GM23338 (cell line): ENCODE results near the gene TMEM50A. TPM values are rescaled to one million over a fixed set of nuclear protein-coding genes. Genes with fewer than 3 reads are reported as not detected.

Experiments used
- ATAC-seq: fragments of 200-7000 bp; cut with Tn5 transposase; 3 replicates; pipeline ENCODE4 v1.9.1; 2020
- DNase-seq: peaks from one replicate; pipeline ENCODE4 v3.0.0-alpha.2; 2015; ENCODE audit warnings: low spot score
- H2AFZ ChIP-seq: fragments of 200-600 bp; sonication (generic); 2 replicates; pipeline ENCODE4 v1.8.0; 2016; ENCODE audit warnings: antibody characterized with exemption, mild to moderate bottlenecking, moderate library complexity
- H3F3A ChIP-seq: fragments of 200-600 bp; sonication (generic); replicated peaks from 2 replicates; pipeline ENCODE4 v1.8.0; 2017; ENCODE audit warnings: antibody characterized with exemption, mixed run types, low read depth
- H3K27ac ChIP-seq: fragments of 200-600 bp; sonication (generic); 2 replicates; pipeline ENCODE4 v1.6.1; 2016; ENCODE audit warnings: low read depth
- H3K27me3 ChIP-seq: fragments of 200-600 bp; sonication (generic); 2 replicates; pipeline ENCODE4 v1.8.0; 2016; ENCODE audit warnings: mild to moderate bottlenecking, mixed run types, moderate library complexity; ENCODE audit not compliant: insufficient read depth
- H3K36me3 ChIP-seq: fragments of 200-600 bp; sonication (generic); 2 replicates; pipeline ENCODE4 v1.8.0; 2016; ENCODE audit warnings: mild to moderate bottlenecking; ENCODE audit not compliant: insufficient read depth
- H3K4me1 ChIP-seq: fragments of 200-600 bp; sonication (generic); 2 replicates; pipeline ENCODE4 v1.8.0; 2016; ENCODE audit warnings: mild to moderate bottlenecking, moderate library complexity; ENCODE audit not compliant: insufficient read depth
- H3K4me2 ChIP-seq: fragments of 200-600 bp; sonication (generic); 2 replicates; pipeline ENCODE4 v1.7.1; 2017; ENCODE audit warnings: mixed run types
- H3K4me3 ChIP-seq: fragments of 200-600 bp; sonication (generic); 2 replicates; pipeline ENCODE4 v1.6.1; 2016; ENCODE audit warnings: mixed run types
- H3K79me2 ChIP-seq: fragments of 200-600 bp; sonication (generic); replicated peaks from 2 replicates; pipeline ENCODE4 v1.8.0; 2017; ENCODE audit warnings: mild to moderate bottlenecking; ENCODE audit not compliant: insufficient read depth
- H3K9me2 ChIP-seq: fragments of 200-600 bp; sonication (generic); 2 replicates; pipeline ENCODE4 v1.8.0; 2017; ENCODE audit not compliant: insufficient read depth
- H4K20me1 ChIP-seq: fragments of 200-600 bp; sonication (generic); replicated peaks from 2 replicates; pipeline ENCODE4 v1.8.0; 2017; ENCODE audit warnings: mild to moderate bottlenecking; ENCODE audit not compliant: insufficient read depth
- H3K27ac Mint-ChIP-seq: 2 replicates; pipeline ENCODE4 v1.8.0; 2020; ENCODE audit warnings: inconsistent platforms, mild to moderate bottlenecking, moderate library complexity, mixed read lengths
- H3K27me3 Mint-ChIP-seq: 3 replicates; pipeline ENCODE4 v1.8.0; 2022; ENCODE audit warnings: low read depth, mild to moderate bottlenecking, moderate library complexity, mixed read lengths, inconsistent platforms; ENCODE audit not compliant: insufficient read depth, poor library complexity
- H3K36me3 Mint-ChIP-seq: 3 replicates; pipeline ENCODE4 v1.8.0; 2021; ENCODE audit warnings: low read depth, mild to moderate bottlenecking, inconsistent platforms, moderate library complexity, mixed read lengths
- H3K4me1 Mint-ChIP-seq: 3 replicates; pipeline ENCODE4 v1.8.0; 2020; ENCODE audit warnings: mild to moderate bottlenecking, inconsistent platforms, mixed read lengths
- H3K4me3 Mint-ChIP-seq: 3 replicates; pipeline ENCODE4 v1.8.0; 2021; ENCODE audit warnings: moderate library complexity, mild to moderate bottlenecking, inconsistent platforms, mixed read lengths
- H3K9me3 Mint-ChIP-seq: 3 replicates; pipeline ENCODE4 v1.8.0; 2020; ENCODE audit warnings: moderate library complexity, mild to moderate bottlenecking, inconsistent platforms, mixed read lengths
- CREB1 ChIP-seq: fragments of 250-450 bp; sonication (Bioruptor Pico); IDR thresholded peaks from 2 replicates; pipeline ENCODE4 v1.5.0; 2020; ENCODE audit warnings: low read depth, mild to moderate bottlenecking, moderate library complexity
- CTCF ChIP-seq, 2 experiments: fragments of 200-600 bp in 1 of 2; sonication (generic) in 1 of 2; conservative IDR thresholded peaks; 2 replicates each; pipeline versions ENCODE4 v1.5.1 to v1.6.1; 2016 to 2017; ENCODE audit warnings: antibody characterized with exemption in 2 of 2, low read depth in 2 of 2, mild to moderate bottlenecking in 2 of 2, moderate library complexity in 1 of 2
- ETS1 ChIP-seq: IDR thresholded peaks from 2 replicates; pipeline ENCODE4 v1.6.1; 2016; ENCODE audit warnings: antibody characterized with exemption
- EZH2 ChIP-seq: fragments of 200-600 bp; sonication (generic); IDR thresholded peaks from one replicate; pipeline ENCODE4 v1.8.0; 2017; ENCODE audit warnings: antibody characterized with exemption, mild to moderate bottlenecking, low read depth; ENCODE audit not compliant: unreplicated experiment
- EZH2phosphoT487 ChIP-seq: fragments of 200-600 bp; sonication (generic); IDR thresholded peaks from one replicate; pipeline ENCODE4 v1.8.1; 2018; ENCODE audit warnings: antibody characterized with exemption; ENCODE audit not compliant: unreplicated experiment
- JUNB ChIP-seq: IDR thresholded peaks from one replicate; pipeline ENCODE4 v1.6.1; 2016; ENCODE audit warnings: antibody characterized with exemption; ENCODE audit not compliant: unreplicated experiment
- NANOG ChIP-seq: IDR thresholded peaks from 2 replicates; pipeline ENCODE4 v1.6.1; 2016; ENCODE audit warnings: antibody characterized with exemption, borderline replicate concordance
- POLR2AphosphoS5 ChIP-seq: IDR thresholded peaks from 2 replicates; pipeline ENCODE4 v1.6.1; 2016; ENCODE audit warnings: antibody characterized with exemption, low read depth
- REST ChIP-seq: IDR thresholded peaks from one replicate; pipeline ENCODE4 v1.6.1; 2018; ENCODE audit warnings: antibody characterized with exemption; ENCODE audit not compliant: unreplicated experiment
- STAT1 ChIP-seq: IDR thresholded peaks from one replicate; pipeline ENCODE4 v1.6.1; 2016; ENCODE audit warnings: antibody characterized with exemption; ENCODE audit not compliant: unreplicated experiment
- ZNF114 ChIP-seq: fragments of 250-450 bp; sonication (Bioruptor Pico); IDR thresholded peaks from 2 replicates; pipeline ENCODE4 v1.5.0; 2020; ENCODE audit warnings: mild to moderate bottlenecking, moderate library complexity
- ZNF331 ChIP-seq: fragments of 250-450 bp; sonication (Bioruptor Pico); IDR thresholded peaks from 2 replicates; pipeline ENCODE4 v1.5.0; 2020; ENCODE audit warnings: low read depth, mild to moderate bottlenecking, moderate library complexity
- ZNF462 ChIP-seq: fragments of 250-450 bp; sonication (Bioruptor Pico); IDR thresholded peaks from 2 replicates; pipeline ENCODE4 v1.5.0; 2020; ENCODE audit warnings: mild to moderate bottlenecking, moderate library complexity
- polyA plus RNA-seq: library from polyadenylated mRNA; unstranded; fragments of >200 nt; fragmentation: Nextera tagmentation; extraction: Ambion mirVana; gene quantifications from 2 replicates; pipeline ENCODE4 v1.2.1, GENCODE V29; 2016
- total RNA-seq: library from RNA; depleted of rRNA; stranded (reverse); fragments of >200 nt; shearing (Covaris generic); gene quantifications from 2 replicates; pipeline ENCODE4 v1.2.3, GENCODE V29; 2014

TMEM50A gene
- total and polyA plus RNA-seq, 2 experiments from 2014 or later, result 71.4 to 181 TPM

GRCh38 chr1:25392841-25393240 lies 54.7 kb downstream of the TMEM50A start:
- H3K27ac ChIP-seq, result no peak overlapping the region
- DNase-seq (no peak), ATAC-seq (no peak)
- TF ChIP-seq STAT1, result no peak
- TF ChIP-seq EZH2, result no peak
- no peak for TF ChIP-seq ETS1
- no peak for TF ChIP-seq ZNF114 (CRISPR knock-in tag)
- no peak for TF ChIP-seq EZH2phosphoT487
- TF ChIP-seq ZNF462, result no peak
- no peak for TF ChIP-seq CTCF (conservative IDR thresholded peaks at IDR 0.05; ENCODE audit: low read depth in 2 of 2)
- no peak for TF ChIP-seq REST
- TF ChIP-seq ZNF331 (CRISPR knock-in tag), result no peak
- no peak for TF ChIP-seq NANOG
- no peak for TF ChIP-seq JUNB
- TF ChIP-seq CREB1 (CRISPR knock-in tag), result no peak
- no peak for TF ChIP-seq POLR2AphosphoS5
- H3K4me2 ChIP-seq, result no peak overlapping the region
- no peak overlapping the region for H3K27ac Mint-ChIP-seq
- no peaks in the 10 kb centered on the region; the same call in 2 of the 3 replicates for H3K9me3 Mint-ChIP-seq
- H3F3A ChIP-seq, result no peaks in the 10 kb centered on the region
- peaks cover 2% of the 10 kb centered on the region for H3K27me3 Mint-ChIP-seq
- H3K36me3 Mint-ChIP-seq, result no peaks in the 10 kb centered on the region
- no peak overlapping the region for H3K4me3 ChIP-seq
- no peaks in the 10 kb centered on the region for H3K4me1 ChIP-seq
- H3K27me3 ChIP-seq, result no peaks in the 10 kb centered on the region
- H4K20me1 ChIP-seq, result no peaks in the 10 kb centered on the region
- H3K4me1 Mint-ChIP-seq, result peaks cover 4% of the 10 kb centered on the region; the same call in 2 of the 3 replicates
- H3K9me2 ChIP-seq, result no peaks in the 10 kb centered on the region
- no peaks in the 10 kb centered on the region for H3K79me2 ChIP-seq
- H2AFZ ChIP-seq, result no peak overlapping the region
- no peaks in the 10 kb centered on the region for H3K36me3 ChIP-seq
- H3K4me3 Mint-ChIP-seq, result no peak overlapping the region
